GM23248 (cell line): Measurements from ENCODE around the gene PRR12.

Experiments
- EZH2 ChIP-seq: fragments of 200-600 bp; sonication (generic); IDR thresholded peaks from 2 replicates; pipeline ENCODE4 v1.6.1; 2018; ENCODE audit warnings: antibody characterized with exemption, mild to moderate bottlenecking; ENCODE audit not compliant: insufficient read depth, poor library complexity, severe bottlenecking
- EZH2phosphoT487 ChIP-seq: fragments of 200-600 bp; sonication (generic); IDR thresholded peaks from 2 replicates; pipeline ENCODE4 v1.6.1; 2018; ENCODE audit warnings: antibody characterized with exemption, moderate library complexity, mild to moderate bottlenecking, low read depth; ENCODE audit not compliant: insufficient read depth

DNA sequence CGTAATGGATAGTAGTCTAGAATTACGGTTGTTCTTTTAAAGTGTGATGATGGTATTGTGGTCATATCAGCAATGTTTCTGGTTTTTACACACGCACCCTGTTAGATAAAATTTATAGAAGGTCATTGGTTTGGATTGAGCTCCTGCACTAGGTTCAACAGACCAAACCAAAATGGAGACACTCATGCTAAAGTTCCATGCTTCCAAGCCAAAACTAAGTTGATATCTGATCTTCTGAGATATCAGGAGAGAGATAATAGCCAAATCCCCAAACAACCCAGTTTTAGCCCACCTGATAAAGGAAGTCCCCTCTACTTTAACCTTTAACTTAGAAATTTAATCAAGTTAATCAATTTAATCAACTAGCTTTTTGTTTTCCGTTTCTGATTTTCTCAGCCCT is 11.8 kb upstream of the PRR12 start:
- no peak for TF ChIP-seq EZH2phosphoT487
- no peak for TF ChIP-seq EZH2
